GM12873 (cell line): ENCODE results near the gene RANBP6.

ENCODE experiments used
- CTCF ChIP-seq: IDR thresholded peaks from 2 replicates; pipeline ENCODE4 v1.5.1; 2012; ENCODE audit warnings: low read depth, mild to moderate bottlenecking, moderate library complexity, low read length, control low read depth; ENCODE audit not compliant: insufficient read depth; ENCODE audit errors: missing control alignments

The RANBP6 gene

GRCh38 chr9:6049798-6050197 is 34.4 kb upstream of the RANBP6 start:
- peak; percentile 74 for TF ChIP-seq CTCF

- no peak for TF ChIP-seq CTCF
Observed at GRCh38 chr9:6048039-6048438, 32.6 kb upstream of the RANBP6 start.

GRCh38 chr9:6047020-6047419 is 31.6 kb upstream of the RANBP6 start:
- no peak for TF ChIP-seq CTCF

- TF ChIP-seq CTCF: no peak
Observed at GRCh38 chr9:6045364-6045763, 29.9 kb upstream of the RANBP6 start.

- TF ChIP-seq CTCF: no peak
Observed at GRCh38 chr9:6040077-6040476, 24.7 kb upstream of the RANBP6 start.

- no peak for TF ChIP-seq CTCF
Observed at GRCh38 chr9:6036391-6036790, 21.0 kb upstream of the RANBP6 start.

- no peak for TF ChIP-seq CTCF
Observed at GRCh38 chr9:6034954-6035353, 19.5 kb upstream of the RANBP6 start.
